BJ (cell line): ENCODE results near the gene C15orf39. TPM values are rescaled to one million over a fixed set of nuclear protein-coding genes. Genes with fewer than 3 reads are reported as not detected.
A peak's percentile ranks its signal among the peaks of the same experiment; 100 is the strongest.

Experiments used
- CTCF ChIA-PET: fragments of 350-600 bp; formaldehyde crosslinking; extraction: SDS; loops from one replicate; lab custom pipeline; 2021; ENCODE audit warnings: antibody characterized with exemption, inconsistent platforms; lab: Yijun Ruan, JAX
- POLR2A ChIA-PET: fragments of 300-600 bp; sonication (Branson Sonifier 250); formaldehyde crosslinking; extraction: SDS; loops from one replicate; lab custom pipeline; 2021; ENCODE audit warnings: antibody characterized with exemption; lab: Charles Lee
- DNase-seq: peaks from one replicate; pipeline ENCODE4 v3.0.0-alpha.2; 2011; ENCODE audit warnings: low read depth
- H3K27me3 ChIP-seq: 2 replicates; pipeline ENCODE4 v1.6.0; 2011; ENCODE audit warnings: low read length; ENCODE audit not compliant: control insufficient read depth, insufficient read depth
- H3K36me3 ChIP-seq: 2 replicates; pipeline ENCODE4 v1.5.1; 2011; ENCODE audit warnings: low read length; ENCODE audit not compliant: control insufficient read depth, insufficient read depth
- H3K4me3 ChIP-seq: 2 replicates; pipeline ENCODE4 v1.5.1; 2011; ENCODE audit warnings: low read depth, mild to moderate bottlenecking, control low read depth, low read length
- CTCF ChIP-seq: IDR thresholded peaks from 2 replicates; pipeline ENCODE4 v1.5.1; 2011; ENCODE audit warnings: low read depth, mild to moderate bottlenecking, control low read depth, inconsistent platforms, low read length, moderate library complexity; ENCODE audit not compliant: insufficient read depth
- polyA plus RNA-seq: library from polyadenylated mRNA; depleted of rRNA; stranded (reverse); fragments of >200 nt; gene quantifications from 2 replicates; pipeline ENCODE4 v1.2.3, GENCODE V29; 2011

Gene C15orf39
- polyA plus RNA-seq, 1 experiment, result 4.5 TPM

GRCh38 chr15:75199357-75199940, 2.2 kb upstream of the C15orf39 start:
- ChIA-PET POLR2A (no interaction called here), CTCF (interaction anchor here (1.6 to 1.9 kb wide), 3 partner anchors 17 to 170 kb away, joined by 4 to 5 read pairs (median 5); no protein-coding TSS in a partner anchor)
- DNase-seq, result no peak
- no peaks in the 10 kb centered on the region for H3K36me3 ChIP-seq
- peaks cover 14% of the 10 kb centered on the region for H3K27me3 ChIP-seq
- H3K4me3 ChIP-seq, result no peak overlapping the region
- no peak for TF ChIP-seq CTCF

DNA sequence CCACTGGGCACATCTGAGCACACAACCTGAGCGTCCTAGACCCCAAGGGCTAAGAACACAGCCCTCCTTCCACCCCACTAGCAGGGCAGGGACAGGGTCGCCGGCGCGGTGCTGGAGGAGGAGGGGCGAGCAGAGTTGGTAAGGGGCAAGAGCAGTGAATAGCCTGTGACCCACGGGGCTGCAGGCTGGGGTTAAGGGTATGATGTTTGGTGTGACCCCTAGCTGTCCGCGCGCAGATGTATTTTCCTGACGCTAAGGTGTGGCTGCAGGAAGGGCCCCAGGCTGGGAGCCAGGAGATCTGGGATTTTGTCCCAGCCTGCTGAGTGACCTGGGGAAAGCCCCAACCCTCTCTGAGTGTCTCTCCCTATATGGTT, 1.3 kb upstream of the C15orf39 start:
- no peak overlapping the region for H3K4me3 ChIP-seq
- CTCF ChIA-PET, result interaction anchor here (1.6 to 2.2 kb wide), 3 partner anchors 18 to 171 kb away, joined by 5 to 21 read pairs (median 5); no protein-coding TSS in a partner anchor
- no peak for TF ChIP-seq CTCF
- no peaks in the 10 kb centered on the region for H3K36me3 ChIP-seq
- DNase-seq, result no peak
- POLR2A ChIA-PET, result no interaction called here
- H3K27me3 ChIP-seq, result peaks cover 12% of the 10 kb centered on the region

GRCh38 chr15:75200765-75201615, 692 bp upstream of the C15orf39 start:
- DNase-seq, result no peak
- Histone ChIP-seq H3K27me3 (peaks cover 12% of the 10 kb centered on the region), H3K36me3 (no peaks in the 10 kb centered on the region; the same call in 1 of the 2 replicates), H3K4me3 (peak overlapping the region; percentile 95)
- CTCF ChIA-PET, result interaction anchor here (0.7 to 2.2 kb wide), 24 partner anchors 9 to 875 kb away, joined by 3 to 21 read pairs (median 4); partner anchors contain the start of gene PPCDC
- no peak for TF ChIP-seq CTCF
- POLR2A ChIA-PET, result interaction anchor here (0.9 kb wide), 1 partner anchor 254 kb away, joined by 6 read pairs; no protein-coding TSS in a partner anchor

- DNase-seq, result no peak
- peaks cover 12% of the 10 kb centered on the region for H3K27me3 ChIP-seq
- POLR2A ChIA-PET, result no interaction called here
- CTCF ChIA-PET, result interaction anchor here (0.7 to 14.6 kb wide), 19 partner anchors 17 to 876 kb away, joined by 3 to 237 read pairs (median 4); partner anchors contain the start of gene PPCDC
- TF ChIP-seq CTCF, result no peak
- peaks cover 7% of the 10 kb centered on the region for H3K36me3 ChIP-seq
- H3K4me3 ChIP-seq, result peak overlapping the region; percentile 95
Measured at GRCh38 chr15:75202251-75203016, 752 bp downstream of the C15orf39 start.
